ENCODE results near the gene OVOL1. TPM values are rescaled to one million over a fixed set of nuclear protein-coding genes. Genes with fewer than 3 reads are reported as not detected.
"Not testable (repeated sequence)": the region's sequence is repeated elsewhere in the genome, so short reads cannot be mapped to it uniquely, and the experiment has no call there.

The OVOL1 gene
- total RNA-seq, 1 experiment from 2014 or later: not detected

GRCh38 chr11:65826984-65827735 is 40.3 kb downstream of the OVOL1 start:
- intact Hi-C loops (cut with micrococcal nuclease): no loop called here
- BruUV-seq (replicated peaks): no TSS peak
- no peaks in the 10 kb centered on the region for H3K36me3 Mint-ChIP-seq (ENCODE audit: insufficient read depth, unreplicated experiment)
- no peaks in the 10 kb centered on the region for H3K4me1 Mint-ChIP-seq (ENCODE audit: insufficient read depth, unreplicated experiment)
- H3K27me3 Mint-ChIP-seq (ENCODE audit: insufficient read depth, unreplicated experiment): peaks cover 32% of the 10 kb centered on the region
- TF ChIP-seq CTCF (IDR thresholded peaks at IDR 0.05; ENCODE audit: unreplicated experiment): no peak
- ChIA-PET POLR2A (interaction anchor here (0.7 to 2.7 kb wide), 4 partner anchors 18 to 115 kb away, joined by 3 to 8 read pairs (median 6); partner anchors contain the start of genes CFL1 and KAT5), CTCF (interaction anchor here (0.6 to 3.4 kb wide), 6 partner anchors 8 to 116 kb away, joined by 3 to 11 read pairs (median 3); partner anchors contain the start of gene AP5B1)
- H3K4me3 Mint-ChIP-seq (ENCODE audit: unreplicated experiment): no peak overlapping the region
- no peak overlapping the region for H3K27ac Mint-ChIP-seq (ENCODE audit: low read depth, unreplicated experiment)
- no peaks in the 10 kb centered on the region for H3K9me3 Mint-ChIP-seq (ENCODE audit: unreplicated experiment)
- DNase-seq (ENCODE audit: unreplicated experiment): no peak

GRCh38 chr11:65829459-65829858 is 42.6 kb downstream of the OVOL1 start:
- TF ChIP-seq CTCF (IDR thresholded peaks at IDR 0.05; ENCODE audit: unreplicated experiment): no peak
- H3K4me3 Mint-ChIP-seq (ENCODE audit: unreplicated experiment): no peak overlapping the region
- CTCF ChIA-PET: interaction anchor here (1.0 to 1.8 kb wide), 4 partner anchors 15 to 118 kb away, joined by 3 to 5 read pairs (median 4); partner anchors contain the start of gene KAT5
- no peak for DNase-seq (ENCODE audit: unreplicated experiment)
- POLR2A ChIA-PET: interaction anchor here (0.6 to 1.0 kb wide), 2 partner anchors 29 to 209 kb away, joined by 4 to 6 read pairs; partner anchors contain the start of gene CFL1
- H3K27me3 Mint-ChIP-seq (ENCODE audit: insufficient read depth, unreplicated experiment): peaks cover 44% of the 10 kb centered on the region
- no peaks in the 10 kb centered on the region for H3K36me3 Mint-ChIP-seq (ENCODE audit: insufficient read depth, unreplicated experiment)
- H3K27ac Mint-ChIP-seq (ENCODE audit: low read depth, unreplicated experiment): no peak overlapping the region
- no peaks in the 10 kb centered on the region for H3K4me1 Mint-ChIP-seq (ENCODE audit: insufficient read depth, unreplicated experiment)
- peaks cover 6% of the 10 kb centered on the region for H3K9me3 Mint-ChIP-seq (ENCODE audit: unreplicated experiment)
- intact Hi-C loops (cut with micrococcal nuclease): no loop called here
- BruUV-seq (replicated peaks): no TSS peak

GRCh38 chr11:65832231-65832630 is 45.4 kb downstream of the OVOL1 start:
- H3K27ac Mint-ChIP-seq (ENCODE audit: low read depth, unreplicated experiment); H3K9me3 Mint-ChIP-seq (ENCODE audit: unreplicated experiment); DNase-seq (ENCODE audit: unreplicated experiment); H3K36me3 Mint-ChIP-seq (ENCODE audit: insufficient read depth, unreplicated experiment); intact Hi-C loops (cut with micrococcal nuclease); H3K4me1 Mint-ChIP-seq (ENCODE audit: insufficient read depth, unreplicated experiment); H3K4me3 Mint-ChIP-seq (ENCODE audit: unreplicated experiment); BruUV-seq (replicated peaks): not testable (repeated sequence)
- H3K27me3 Mint-ChIP-seq (ENCODE audit: insufficient read depth, unreplicated experiment): peaks cover 44% of the 10 kb centered on the region
- CTCF ChIA-PET: interaction anchor here (0.6 to 1.3 kb wide), 7 partner anchors 14 to 171 kb away, joined by 3 to 4 read pairs (median 3); no protein-coding TSS in a partner anchor
- POLR2A ChIA-PET: interaction anchor here (0.6 to 1.1 kb wide), 3 partner anchors 14 to 162 kb away, joined by 3 to 4 read pairs (median 4); partner anchors contain the start of gene CFL1

- ChIA-PET POLR2A (interaction anchor here (1.0 kb wide), 1 partner anchor 25 kb away, joined by 4 read pairs; the partner anchor contains the start of gene CFL1), CTCF (interaction anchor here (0.8 to 1.0 kb wide), 2 partner anchors 18 to 53 kb away, joined by 3 to 4 read pairs; no protein-coding TSS in a partner anchor)
- no peak within 1 kb of the TSS for H3K27ac Mint-ChIP-seq (ENCODE audit: low read depth, unreplicated experiment)
- H3K4me1 Mint-ChIP-seq (ENCODE audit: insufficient read depth, unreplicated experiment): no peaks in the 10 kb centered on the region
- DNase-seq (ENCODE audit: unreplicated experiment): no peak
- H3K4me3 Mint-ChIP-seq (ENCODE audit: unreplicated experiment): no peak within 1 kb of the TSS
- no TSS peak for BruUV-seq (replicated peaks)
- TF ChIP-seq CTCF (IDR thresholded peaks at IDR 0.05; ENCODE audit: unreplicated experiment): no peak
- peaks cover 6% of the 10 kb centered on the region for H3K9me3 Mint-ChIP-seq (ENCODE audit: unreplicated experiment)
- H3K27me3 Mint-ChIP-seq (ENCODE audit: insufficient read depth, unreplicated experiment): peaks cover 40% of the 10 kb centered on the region
- H3K36me3 Mint-ChIP-seq (ENCODE audit: insufficient read depth, unreplicated experiment): no peaks in the 10 kb centered on the region
- intact Hi-C loops (cut with micrococcal nuclease): no loop called here
Measured at GRCh38 chr11:65833297-65834030, 46.6 kb downstream of the OVOL1 start, which contains the start of gene SNX32. Gene SNX32 (plus strand): TSS chr11:65833963. CDS start chr11:65834066, 103 bp downstream.
